ENCODE measurements around the gene BLOC1S6. TPM values are rescaled to one million over a fixed set of nuclear protein-coding genes. Genes with fewer than 3 reads are reported as not detected.
A peak's percentile ranks its signal among the peaks of the same experiment; 100 is the strongest.

Gene BLOC1S6
- total and polyA plus RNA-seq, 4 donors: 13.3 to 37.0 (median 21.5) TPM

- Histone ChIP-seq H3K9me3 (ENCODE audit: control insufficient read depth in 4 of 4, low read length in 3 of 4) (no peaks in the 10 kb centered on the region), H3K4me1 (ENCODE audit: control insufficient read depth in 4 of 4, insufficient read depth in 4 of 4, low read length in 3 of 4) (peaks cover 11 to 50% (median 20%) of the 10 kb centered on the region in 4 donors), H3K27ac (ENCODE audit: low read depth in 1 of 2, low read length in 2 of 2) (peak overlapping the region; percentile 74 to 96), H3K36me3 (ENCODE audit: control insufficient read depth in 4 of 4, insufficient read depth in 3 of 4, low read depth in 1 of 4, low read length in 3 of 4) (no peaks in the 10 kb centered on the region), H3K9ac (ENCODE audit: low read depth in 1 of 2, low read length in 2 of 2) (no peak overlapping the region), H3K4me3 (ENCODE audit: low read depth in 1 of 3, low read length in 3 of 3) (no peak overlapping the region), H3K27me3 (ENCODE audit: control insufficient read depth in 4 of 4, insufficient read depth in 4 of 4, low read length in 3 of 4) (no peaks in the 10 kb centered on the region)
- WGBS: 11% methylated on average over 1 of the region's 1 CpG
- TF ChIP-seq JUND (IDR thresholded peaks at IDR 0.05): peak; percentile 82 to 96
- TF ChIP-seq MAX (IDR thresholded peaks at IDR 0.05): peak; percentile 88
- TF ChIP-seq RXRA (IDR thresholded peaks at IDR 0.05): peak; percentile 47 to 86
- TF ChIP-seq FOXA1 (IDR thresholded peaks at IDR 0.05): no peak
- no peak for TF ChIP-seq NR2F2 (IDR thresholded peaks at IDR 0.05)
- TF ChIP-seq GABPA (IDR thresholded peaks at IDR 0.05 in 1 of 2, conservative IDR thresholded peaks at IDR 0.05 in 1 of 2): peak in 1 of 2 donors; percentile 72
- TF ChIP-seq SP1 (IDR thresholded peaks at IDR 0.05): peak; percentile 73
- no peak for TF ChIP-seq TAF1 (conservative IDR thresholded peaks at IDR 0.05)
- TF ChIP-seq ATF3 (IDR thresholded peaks at IDR 0.05): no peak
- TF ChIP-seq HNF4A (conservative IDR thresholded peaks at IDR 0.05): peak; percentile 69 to 82
- peak; percentile 29 to 50 for TF ChIP-seq RAD21 (IDR thresholded peaks at IDR 0.05)
- TF ChIP-seq YY1 (IDR thresholded peaks at IDR 0.05): peak; percentile 97
- TF ChIP-seq REST (IDR thresholded peaks at IDR 0.05): peak; percentile 68
- TF ChIP-seq FOXA2 (IDR thresholded peaks at IDR 0.05): peak; percentile 67
- peak in 1 of 2 donors; percentile 81 for TF ChIP-seq EGR1 (IDR thresholded peaks at IDR 0.05; ENCODE audit: low read depth in 2 of 2)
- peak; percentile 78 for TF ChIP-seq ZBTB33 (IDR thresholded peaks at IDR 0.05)
- peak; percentile 27 for TF ChIP-seq CTCF (IDR thresholded peaks at IDR 0.05; ENCODE audit: low read depth, low read length, missing input control)
- TF ChIP-seq HNF4G (IDR thresholded peaks at IDR 0.05): no peak
- no peak for DNase-seq (ENCODE audit: low spot score)
These were observed 54.2 kb downstream of the BLOC1S6 start for GRCh38 chr15:45641374-45641781.
